ENCODE measurements around the gene TCF20. TPM values are rescaled to one million over a fixed set of nuclear protein-coding genes. Genes with fewer than 3 reads are reported as not detected.

The TCF20 gene
- polyA plus RNA-seq, 1 of the 3 experiments (the other 2 are of a cell fraction): 8.5 TPM

GRCh38 chr22:42262964-42263363 is 7.5 kb downstream of the TCF20 start:
- H4K20me1 ChIP-seq (ENCODE audit: insufficient read depth): peaks cover 91% of the 10 kb centered on the region

GRCh38 chr22:42261296-42261695 is 9.2 kb downstream of the TCF20 start:
- no peak overlapping the region for H3K9ac ChIP-seq
- H3K79me2 ChIP-seq (ENCODE audit: insufficient read depth): peaks cover 70% of the 10 kb centered on the region
- 93% methylated on average over 1 of the region's 1 CpG for WGBS (ENCODE audit: low lambda C conversion rate)
- H3K9me2 ChIP-seq: no peaks in the 10 kb centered on the region
- H3K36me3 ChIP-seq (replicated peaks in 1 of 2; ENCODE audit: control insufficient read depth in 1 of 2, insufficient read depth in 2 of 2, low read length in 1 of 2): no peaks in the 10 kb centered on the region
- no peak overlapping the region for H3K27ac ChIP-seq (ENCODE audit: low read depth in 2 of 2, low read length in 1 of 2)
- ChIA-PET CTCF (no interaction called here), POLR2A (no interaction called here)
- no peaks in the 10 kb centered on the region for H3K27me3 ChIP-seq (ENCODE audit: insufficient read depth)
- H3K4me2 ChIP-seq: no peak overlapping the region
- no peak for TF ChIP-seq SIN3A (IDR thresholded peaks at IDR 0.05; ENCODE audit: borderline replicate concordance, low read depth, low read length)
- no peak for TF ChIP-seq TAF1 (IDR thresholded peaks at IDR 0.05; ENCODE audit: borderline replicate concordance, low read depth, low read length)
- TF ChIP-seq ZBTB33 (IDR thresholded peaks at IDR 0.05; ENCODE audit: borderline replicate concordance, low read depth): no peak
- TF ChIP-seq EP300 (IDR thresholded peaks at IDR 0.05; ENCODE audit: borderline replicate concordance in 1 of 2, low read depth in 1 of 2, low read length in 1 of 2): no peak
- TF ChIP-seq FOXJ3 (CRISPR knock-in tag; IDR thresholded peaks at IDR 0.05): no peak
- TF ChIP-seq TEAD4 (IDR thresholded peaks at IDR 0.05; ENCODE audit: borderline replicate concordance, insufficient read depth): no peak
- H3F3A ChIP-seq (replicated peaks; ENCODE audit: insufficient read depth): no peaks in the 10 kb centered on the region
- H3K4me3 ChIP-seq (ENCODE audit: low read depth in 2 of 2, low read length in 1 of 2): no peak overlapping the region
- no peaks in the 10 kb centered on the region for H3K9me3 ChIP-seq
- peaks cover 91% of the 10 kb centered on the region for H4K20me1 ChIP-seq (ENCODE audit: insufficient read depth)
- H3K4me1 ChIP-seq (ENCODE audit: control insufficient read depth in 1 of 2, insufficient read depth in 2 of 2, low read depth in 1 of 2, low read length in 1 of 2): peaks cover 0 to 3% of the 10 kb centered on the region in 2 experiments; a peak in 2 of 4 replicates
- DNase-seq: no peak
- no peak overlapping the region for H2AFZ ChIP-seq (ENCODE audit: low read depth)

More at GRCh38 chr22:42262964-42263363, 7.5 kb downstream of the TCF20 start:
- Histone ChIP-seq H3K79me2 (ENCODE audit: insufficient read depth) (peaks cover 80% of the 10 kb centered on the region), H3K36me3 (replicated peaks in 1 of 2; ENCODE audit: control insufficient read depth in 1 of 2, insufficient read depth in 2 of 2, low read length in 1 of 2) (no peaks in the 10 kb centered on the region), H3K9me2 (no peaks in the 10 kb centered on the region), H3K4me3 (ENCODE audit: low read depth in 2 of 2, low read length in 1 of 2) (no peak overlapping the region), H2AFZ (ENCODE audit: low read depth) (no peak overlapping the region), H3K27me3 (ENCODE audit: insufficient read depth) (no peaks in the 10 kb centered on the region), H3K27ac (ENCODE audit: low read depth in 2 of 2, low read length in 1 of 2) (no peak overlapping the region), H3K9ac (no peak overlapping the region), H3K9me3 (no peaks in the 10 kb centered on the region), H3K4me1 (ENCODE audit: control insufficient read depth in 1 of 2, insufficient read depth in 2 of 2, low read depth in 1 of 2, low read length in 1 of 2) (no peaks in the 10 kb centered on the region; a peak in 2 of 4 replicates), H3K4me2 (no peak overlapping the region), H3F3A (replicated peaks; ENCODE audit: insufficient read depth) (no peaks in the 10 kb centered on the region)
- DNase-seq: no peak
- CTCF ChIA-PET: interaction anchor here (1.0 kb wide), 1 partner anchor 15 kb away, joined by 3 read pairs; no protein-coding TSS in a partner anchor
- POLR2A ChIA-PET: no interaction called here
- WGBS (ENCODE audit: low lambda C conversion rate): 100% methylated on average over 3 of the region's 4 CpGs
- TF ChIP-seq GATA2 (CRISPR knock-in tag; IDR thresholded peaks at IDR 0.05) (no peak), MEF2A (IDR thresholded peaks at IDR 0.05; ENCODE audit: borderline replicate concordance, low read depth) (no peak), RCOR1 (IDR thresholded peaks at IDR 0.05; ENCODE audit: low read length) (no peak), FOXJ3 (CRISPR knock-in tag; IDR thresholded peaks at IDR 0.05) (no peak), YY1 (IDR thresholded peaks at IDR 0.05; ENCODE audit: low read depth) (no peak), TCF12 (IDR thresholded peaks at IDR 0.05) (no peak), NFIC (IDR thresholded peaks at IDR 0.05; ENCODE audit: borderline replicate concordance) (no peak), POLR2AphosphoS5 (IDR thresholded peaks at IDR 0.05; ENCODE audit: low read depth, low read length) (no peak), RFX5 (IDR thresholded peaks at IDR 0.05; ENCODE audit: low read length) (no peak), ELF1 (IDR thresholded peaks at IDR 0.05) (no peak)

Measured in SK-N-SH (cell line).